Measurements from ENCODE around the gene RAPGEF5.

DNA sequence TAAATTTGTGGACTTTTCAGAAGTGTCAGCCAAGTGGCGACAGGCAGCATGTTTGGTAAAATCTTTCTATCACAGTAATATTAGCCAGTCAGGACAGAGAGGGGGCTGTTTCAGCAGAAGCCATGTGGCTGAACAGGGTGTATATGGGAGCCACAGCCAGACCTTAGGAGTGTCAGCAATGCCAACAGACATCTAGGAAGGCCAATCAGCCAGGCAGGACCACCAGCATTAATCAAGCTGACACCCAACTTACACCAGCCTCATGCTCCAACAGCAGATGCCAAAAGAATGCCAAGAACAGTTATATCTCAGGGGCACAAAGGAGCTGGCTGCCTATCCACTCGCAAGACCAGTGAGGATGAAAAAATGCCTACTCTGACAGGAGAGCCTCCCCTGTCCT is 54.8 kb downstream of the RAPGEF5 start:
- TF ChIP-seq, protein P1, sequence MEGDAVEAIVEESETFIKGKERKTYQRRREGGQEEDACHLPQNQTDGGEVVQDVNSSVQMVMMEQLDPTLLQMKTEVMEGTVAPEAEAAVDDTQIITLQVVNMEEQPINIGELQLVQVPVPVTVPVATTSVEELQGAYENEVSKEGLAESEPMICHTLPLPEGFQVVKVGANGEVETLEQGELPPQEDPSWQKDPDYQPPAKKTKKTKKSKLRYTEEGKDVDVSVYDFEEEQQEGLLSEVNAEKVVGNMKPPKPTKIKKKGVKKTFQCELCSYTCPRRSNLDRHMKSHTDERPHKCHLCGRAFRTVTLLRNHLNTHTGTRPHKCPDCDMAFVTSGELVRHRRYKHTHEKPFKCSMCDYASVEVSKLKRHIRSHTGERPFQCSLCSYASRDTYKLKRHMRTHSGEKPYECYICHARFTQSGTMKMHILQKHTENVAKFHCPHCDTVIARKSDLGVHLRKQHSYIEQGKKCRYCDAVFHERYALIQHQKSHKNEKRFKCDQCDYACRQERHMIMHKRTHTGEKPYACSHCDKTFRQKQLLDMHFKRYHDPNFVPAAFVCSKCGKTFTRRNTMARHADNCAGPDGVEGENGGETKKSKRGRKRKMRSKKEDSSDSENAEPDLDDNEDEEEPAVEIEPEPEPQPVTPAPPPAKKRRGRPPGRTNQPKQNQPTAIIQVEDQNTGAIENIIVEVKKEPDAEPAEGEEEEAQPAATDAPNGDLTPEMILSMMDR (conservative IDR thresholded peaks at IDR 0.05; ENCODE audit: low read depth, low read length) = no peak
- no peak for TF ChIP-seq EZH2phosphoT487 (IDR thresholded peaks at IDR 0.05; ENCODE audit: borderline replicate concordance, low read length)

Measured in PC-3 (cell line).